GM21390 (cell line): ENCODE data around the gene NXT1.
A peak's percentile ranks its signal among the peaks of the same experiment; 100 is the strongest.
"Not testable (repeated sequence)": the region's sequence is repeated elsewhere in the genome, so short reads cannot be mapped to it uniquely, and the experiment has no call there.

Experiments
- ATAC-seq: cut with Tn5 transposase; IDR thresholded peaks from one replicate; pipeline ENCODE4 v1.9.1; 2021; ENCODE audit not compliant: unreplicated experiment

Gene NXT1

GRCh38 chr20:23327617-23328333, 22.8 kb upstream of the NXT1 start:
- ATAC-seq: no peak

GRCh38 chr20:23331450-23332350, 18.9 kb upstream of the NXT1 start:
- ATAC-seq: no peak

- ATAC-seq: no peak
These were observed 18.1 kb upstream of the NXT1 start for GRCh38 chr20:23332467-23332866.

GRCh38 chr20:23334111-23334510, 16.5 kb upstream of the NXT1 start:
- no peak for ATAC-seq

GRCh38 chr20:23335521-23335920, 15.1 kb upstream of the NXT1 start:
- no peak for ATAC-seq

- no peak for ATAC-seq
These were observed 14.1 kb upstream of the NXT1 start for GRCh38 chr20:23336476-23336875.

- ATAC-seq: no peak
These were observed 13.3 kb upstream of the NXT1 start for GRCh38 chr20:23337312-23337711.

- ATAC-seq: no peak
These were observed 10.6 kb upstream of the NXT1 start for GRCh38 chr20:23339986-23340385.

- no peak for ATAC-seq
These were observed 10.1 kb upstream of the NXT1 start for GRCh38 chr20:23340524-23340923.

GRCh38 chr20:23341073-23341472, 9.5 kb upstream of the NXT1 start:
- ATAC-seq: no peak

GRCh38 chr20:23343590-23343989, 7.0 kb upstream of the NXT1 start:
- no peak for ATAC-seq

- ATAC-seq: no peak
These were observed 6.3 kb upstream of the NXT1 start for GRCh38 chr20:23344336-23344735.

- ATAC-seq: no peak
These were observed 4.6 kb upstream of the NXT1 start for GRCh38 chr20:23346002-23346401.

GRCh38 chr20:23347791-23348190, 2.8 kb upstream of the NXT1 start:
- no peak for ATAC-seq

GRCh38 chr20:23348510-23348909, 2.1 kb upstream of the NXT1 start:
- not testable (repeated sequence) for ATAC-seq

GRCh38 chr20:23349338-23350195, 1.0 kb upstream of the NXT1 start:
- ATAC-seq: peak; percentile 45

GRCh38 chr20:23350904-23351838, 580 bp downstream of the NXT1 start:
- ATAC-seq: peak; percentile 18

- ATAC-seq: no peak
These were observed 5.6 kb downstream of the NXT1 start for GRCh38 chr20:23356203-23356602.

- ATAC-seq: peak; percentile 63
These were observed 7.4 kb downstream of the NXT1 start for GRCh38 chr20:23357767-23358562.
